Measurements from ENCODE around the gene PHF14. TPM values are rescaled to one million over a fixed set of nuclear protein-coding genes. Genes with fewer than 3 reads are reported as not detected.
"Not testable (repeated sequence)": the region's sequence is repeated elsewhere in the genome, so short reads cannot be mapped to it uniquely, and the experiment has no call there.

The PHF14 gene
- total RNA-seq, 1 experiment from 2014 or later = 35.4 TPM

DNA sequence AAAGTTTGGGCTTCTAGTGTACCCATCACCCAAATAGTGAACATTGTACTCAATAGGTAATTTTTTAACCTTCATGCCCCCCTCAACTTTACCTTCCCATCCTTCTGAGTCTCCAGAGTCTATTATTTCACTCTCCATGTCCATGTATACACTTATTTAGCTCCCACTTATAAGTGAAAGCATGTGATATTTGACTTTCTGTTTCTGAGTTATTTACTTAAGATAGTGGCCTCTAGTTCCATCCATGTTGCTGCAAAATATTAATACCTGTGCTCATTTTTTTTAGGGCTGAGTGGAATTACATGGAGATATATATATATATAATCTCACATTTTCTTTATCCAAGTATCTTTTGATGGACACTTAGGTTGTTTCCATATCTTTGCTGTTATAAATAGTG, 21.1 kb upstream of the PHF14 start:
- no peak overlapping the region for H3K27ac ChIP-seq (ENCODE audit: low read length)
- TF ChIP-seq EZH2phosphoT487 (IDR thresholded peaks at IDR 0.05; ENCODE audit: borderline replicate concordance, low read length) = no peak
- no peak for TF ChIP-seq EZH2 (IDR thresholded peaks at IDR 0.05; ENCODE audit: low read length, unreplicated experiment)
- TF ChIP-seq, protein P1, sequence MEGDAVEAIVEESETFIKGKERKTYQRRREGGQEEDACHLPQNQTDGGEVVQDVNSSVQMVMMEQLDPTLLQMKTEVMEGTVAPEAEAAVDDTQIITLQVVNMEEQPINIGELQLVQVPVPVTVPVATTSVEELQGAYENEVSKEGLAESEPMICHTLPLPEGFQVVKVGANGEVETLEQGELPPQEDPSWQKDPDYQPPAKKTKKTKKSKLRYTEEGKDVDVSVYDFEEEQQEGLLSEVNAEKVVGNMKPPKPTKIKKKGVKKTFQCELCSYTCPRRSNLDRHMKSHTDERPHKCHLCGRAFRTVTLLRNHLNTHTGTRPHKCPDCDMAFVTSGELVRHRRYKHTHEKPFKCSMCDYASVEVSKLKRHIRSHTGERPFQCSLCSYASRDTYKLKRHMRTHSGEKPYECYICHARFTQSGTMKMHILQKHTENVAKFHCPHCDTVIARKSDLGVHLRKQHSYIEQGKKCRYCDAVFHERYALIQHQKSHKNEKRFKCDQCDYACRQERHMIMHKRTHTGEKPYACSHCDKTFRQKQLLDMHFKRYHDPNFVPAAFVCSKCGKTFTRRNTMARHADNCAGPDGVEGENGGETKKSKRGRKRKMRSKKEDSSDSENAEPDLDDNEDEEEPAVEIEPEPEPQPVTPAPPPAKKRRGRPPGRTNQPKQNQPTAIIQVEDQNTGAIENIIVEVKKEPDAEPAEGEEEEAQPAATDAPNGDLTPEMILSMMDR (conservative IDR thresholded peaks at IDR 0.05; ENCODE audit: low read depth, low read length) = no peak
- H3K9me2 ChIP-seq (replicated peaks; ENCODE audit: low read length) = no peaks in the 10 kb centered on the region
- H3K27me3 ChIP-seq (ENCODE audit: low read length) = no peaks in the 10 kb centered on the region
- ChIA-PET POLR2A (ENCODE audit: unreplicated experiment) (interaction anchor here (0.5 kb wide), 1 partner anchor 24 kb away, joined by 6 read pairs; no protein-coding TSS in a partner anchor), CTCF (no interaction called here)
- intact Hi-C loops (cut with micrococcal nuclease) = no loop called here
- no peaks in the 10 kb centered on the region for H4K20me1 ChIP-seq (ENCODE audit: low read length)
- H3K9me3 ChIP-seq (ENCODE audit: low read length) = no peaks in the 10 kb centered on the region
- no peak overlapping the region for H2AFZ ChIP-seq (ENCODE audit: low read length)
- H3K4me2 ChIP-seq (ENCODE audit: low read length) = no peak overlapping the region
- DNase-seq = no peak
- BruUV-seq (replicated peaks) = no TSS peak
- H3K9ac ChIP-seq (ENCODE audit: low read length) = no peak overlapping the region
- ATAC-seq = no peak
- no peaks in the 10 kb centered on the region for H3F3A ChIP-seq (ENCODE audit: low read length, unreplicated experiment)
- no peak overlapping the region for H3K4me3 ChIP-seq (ENCODE audit: low read length)
- H3K4me1 ChIP-seq (ENCODE audit: insufficient read depth, low read length) = no peaks in the 10 kb centered on the region
- H3K36me3 ChIP-seq (ENCODE audit: low read depth, low read length) = no peaks in the 10 kb centered on the region
- no peaks in the 10 kb centered on the region for H3K79me2 ChIP-seq (ENCODE audit: low read length)

DNA sequence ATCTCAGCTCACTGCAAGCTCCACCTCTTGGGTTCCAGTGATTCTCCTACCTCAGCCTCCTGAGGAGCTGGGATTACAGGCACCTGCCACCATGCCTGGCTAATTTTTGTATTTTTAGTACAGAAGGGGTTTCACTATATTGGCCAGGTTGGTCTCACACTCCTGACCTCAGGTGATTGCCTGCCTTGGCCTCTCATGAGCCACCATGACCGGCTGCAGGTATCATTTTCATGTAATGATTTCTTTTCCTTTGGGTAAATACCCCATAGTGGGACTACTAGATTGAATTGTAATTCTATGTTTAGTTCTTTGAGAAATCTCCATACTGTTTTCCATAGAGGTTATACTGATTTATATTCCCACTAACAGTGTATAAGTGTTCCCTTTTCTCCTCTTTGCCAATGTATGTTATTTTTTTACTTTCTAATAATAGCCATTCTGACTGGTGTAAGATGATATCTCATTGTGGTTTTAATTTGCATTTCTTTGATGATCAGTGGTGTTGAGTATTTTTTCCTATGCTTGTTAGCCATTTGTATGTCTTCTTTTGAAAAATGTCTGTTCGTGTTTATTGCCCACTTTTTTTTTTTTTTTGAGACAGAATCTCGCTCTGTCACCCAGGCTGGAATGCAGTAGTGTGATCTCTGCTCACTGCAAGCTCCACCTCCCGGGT, 20.5 kb upstream of the PHF14 start:
- intact Hi-C loops (cut with micrococcal nuclease); CTCF ChIA-PET; BruUV-seq (replicated peaks): not testable (repeated sequence)

DNA sequence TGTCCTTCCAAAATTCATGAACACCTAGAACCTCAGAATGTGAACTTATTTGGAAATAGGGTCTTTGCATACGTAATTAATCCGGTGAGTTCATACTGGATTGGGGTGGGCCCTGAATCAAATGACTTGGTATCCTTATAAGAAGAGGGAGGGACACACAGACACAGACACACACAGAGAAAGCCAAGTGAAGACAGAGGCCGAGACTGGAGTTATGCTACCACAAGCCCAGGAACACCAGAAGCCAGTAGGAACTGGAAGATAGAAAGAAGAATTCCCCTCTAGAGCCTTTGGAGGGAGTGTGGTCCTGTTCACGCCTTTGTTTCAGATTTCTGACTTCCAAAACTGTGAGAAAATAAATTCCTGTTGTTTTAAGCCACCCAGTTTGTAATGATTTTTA, 17.1 kb upstream of the PHF14 start:
- Histone ChIP-seq H3K4me2 (ENCODE audit: low read length) (no peak overlapping the region), H4K20me1 (ENCODE audit: low read length) (no peaks in the 10 kb centered on the region), H3K4me3 (ENCODE audit: low read length) (no peak overlapping the region), H3K79me2 (ENCODE audit: low read length) (no peaks in the 10 kb centered on the region), H3K9me2 (replicated peaks; ENCODE audit: low read length) (no peaks in the 10 kb centered on the region), H3F3A (ENCODE audit: low read length, unreplicated experiment) (no peaks in the 10 kb centered on the region), H3K36me3 (ENCODE audit: low read depth, low read length) (no peaks in the 10 kb centered on the region), H3K4me1 (ENCODE audit: insufficient read depth, low read length) (no peaks in the 10 kb centered on the region), H2AFZ (ENCODE audit: low read length) (no peak overlapping the region; the same call in 1 of the 2 replicates), H3K9me3 (ENCODE audit: low read length) (no peaks in the 10 kb centered on the region), H3K9ac (ENCODE audit: low read length) (no peak overlapping the region), H3K27me3 (ENCODE audit: low read length) (no peaks in the 10 kb centered on the region), H3K27ac (ENCODE audit: low read length) (no peak overlapping the region)
- ChIA-PET CTCF (no interaction called here), POLR2A (ENCODE audit: unreplicated experiment) (no interaction called here)
- intact Hi-C loops (cut with micrococcal nuclease) = no loop called here
- TF ChIP-seq EZH2phosphoT487 (IDR thresholded peaks at IDR 0.05; ENCODE audit: borderline replicate concordance, low read length) (no peak), EZH2 (IDR thresholded peaks at IDR 0.05; ENCODE audit: low read length, unreplicated experiment) (no peak)
- TF ChIP-seq, protein P1 (conservative IDR thresholded peaks at IDR 0.05; ENCODE audit: low read depth, low read length) = no peak
- no TSS peak for BruUV-seq (replicated peaks)
- no peak for DNase-seq
- no peak for ATAC-seq

More for the DNA sequence above, 20.5 kb upstream of the PHF14 start:
- H3K9me2 ChIP-seq (replicated peaks; ENCODE audit: low read length); ATAC-seq; H3K27me3 ChIP-seq (ENCODE audit: low read length); H3K79me2 ChIP-seq (ENCODE audit: low read length); H3K9me3 ChIP-seq (ENCODE audit: low read length); H3K4me2 ChIP-seq (ENCODE audit: low read length); H3K4me1 ChIP-seq (ENCODE audit: insufficient read depth, low read length); H3K27ac ChIP-seq (ENCODE audit: low read length); H3K36me3 ChIP-seq (ENCODE audit: low read depth, low read length); H3F3A ChIP-seq (ENCODE audit: low read length, unreplicated experiment); H3K4me3 ChIP-seq (ENCODE audit: low read length); H3K9ac ChIP-seq (ENCODE audit: low read length); DNase-seq; H2AFZ ChIP-seq (ENCODE audit: low read length); H4K20me1 ChIP-seq (ENCODE audit: low read length): not testable (repeated sequence)
- POLR2A ChIA-PET (ENCODE audit: unreplicated experiment) = interaction anchor here (0.5 kb wide), 1 partner anchor 23 kb away, joined by 6 read pairs; no protein-coding TSS in a partner anchor

DNA sequence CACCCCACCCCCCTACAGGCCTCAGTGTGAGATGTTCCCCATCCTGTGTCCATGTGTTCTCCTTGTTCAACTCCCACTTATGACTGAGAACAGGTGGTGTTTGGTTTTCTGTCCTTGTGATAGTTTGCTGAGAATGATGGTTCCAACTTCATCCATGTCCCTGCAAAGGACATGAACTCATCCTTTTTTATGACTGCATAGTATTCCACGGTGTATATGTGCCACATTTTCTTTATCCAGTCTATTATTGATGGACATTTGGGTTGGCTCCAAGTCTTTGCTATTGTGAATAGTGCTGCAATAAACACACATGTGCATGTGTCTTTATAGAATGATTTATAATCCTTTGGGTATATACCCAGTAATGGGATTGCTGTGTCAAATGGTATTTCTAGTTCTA, 13.4 kb upstream of the PHF14 start:
- BruUV-seq (replicated peaks); ATAC-seq; POLR2A ChIA-PET (ENCODE audit: unreplicated experiment); H3K9me3 ChIP-seq (ENCODE audit: low read length); H3K79me2 ChIP-seq (ENCODE audit: low read length); H3K27me3 ChIP-seq (ENCODE audit: low read length); H3K36me3 ChIP-seq (ENCODE audit: low read depth, low read length); H3K9ac ChIP-seq (ENCODE audit: low read length); H4K20me1 ChIP-seq (ENCODE audit: low read length); H3K4me3 ChIP-seq (ENCODE audit: low read length); DNase-seq; H3K4me2 ChIP-seq (ENCODE audit: low read length); intact Hi-C loops (cut with micrococcal nuclease); H3K4me1 ChIP-seq (ENCODE audit: insufficient read depth, low read length); H2AFZ ChIP-seq (ENCODE audit: low read length); H3K9me2 ChIP-seq (replicated peaks; ENCODE audit: low read length); H3F3A ChIP-seq (ENCODE audit: low read length, unreplicated experiment); CTCF ChIA-PET; H3K27ac ChIP-seq (ENCODE audit: low read length): not testable (repeated sequence)

DNA sequence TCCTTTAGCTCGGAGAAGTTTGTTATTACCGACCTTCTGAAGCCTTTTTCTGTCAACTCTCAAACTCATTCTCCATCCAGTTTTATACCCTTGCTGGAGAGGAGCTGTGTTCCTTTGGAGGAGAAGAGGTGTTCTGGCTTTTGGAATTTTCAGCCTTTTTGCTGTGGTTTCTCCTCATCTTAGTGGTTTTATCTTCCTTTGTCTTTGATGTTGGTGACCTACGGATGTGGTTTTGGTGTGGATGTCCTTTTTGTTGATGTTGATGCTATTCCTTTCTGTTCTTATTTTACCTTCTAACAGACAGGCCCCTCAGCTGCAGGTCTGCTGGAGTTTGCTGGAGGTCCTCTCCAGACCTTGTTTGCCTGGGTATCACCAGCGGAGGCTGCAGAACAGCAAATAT, 8.7 kb upstream of the PHF14 start:
- not testable (repeated sequence) for BruUV-seq (replicated peaks)
- CTCF ChIA-PET = interaction anchor here (0.6 kb wide), 1 partner anchor 93 kb away, joined by 3 read pairs; no protein-coding TSS in a partner anchor

More for the DNA sequence above, 8.7 kb upstream of the PHF14 start:
- H3K27ac ChIP-seq (ENCODE audit: low read length); H3K4me1 ChIP-seq (ENCODE audit: insufficient read depth, low read length); H3F3A ChIP-seq (ENCODE audit: low read length, unreplicated experiment); ATAC-seq; H3K4me3 ChIP-seq (ENCODE audit: low read length); H3K9ac ChIP-seq (ENCODE audit: low read length); H3K79me2 ChIP-seq (ENCODE audit: low read length); H3K27me3 ChIP-seq (ENCODE audit: low read length); H3K9me2 ChIP-seq (replicated peaks; ENCODE audit: low read length); H3K9me3 ChIP-seq (ENCODE audit: low read length); H4K20me1 ChIP-seq (ENCODE audit: low read length); H3K36me3 ChIP-seq (ENCODE audit: low read depth, low read length); intact Hi-C loops (cut with micrococcal nuclease); DNase-seq; POLR2A ChIA-PET (ENCODE audit: unreplicated experiment); H3K4me2 ChIP-seq (ENCODE audit: low read length); H2AFZ ChIP-seq (ENCODE audit: low read length): not testable (repeated sequence)

All from PC-3 (cell line).